Gastroesophageal sphincter (tissue), 4 donors: ENCODE results near the gene KAZN. TPM values are rescaled to one million over a fixed set of nuclear protein-coding genes. Genes with fewer than 3 reads are reported as not detected.

Experiments used
- ATAC-seq: fragments of 150-250 bp; one replicate; pipeline ENCODE4 v1.9.1; 2016; ENCODE audit warnings: mild to moderate bottlenecking, moderate library complexity
- H3K27ac ChIP-seq, 4 donors: fragments of 200-600 bp; sonication (generic) in 3 of 4; 1 replicate in 3 of 4; 2 replicates in 1 of 4; pipeline ENCODE4 v1.5.1; 2016 to 2019
- H3K27me3 ChIP-seq: fragments of 200-600 bp; sonication (generic); one replicate; pipeline ENCODE4 v1.5.1; 2019
- H3K36me3 ChIP-seq, 2 donors: fragments of 200-600 bp; sonication (generic); one replicate each; pipeline ENCODE4 v1.5.1; 2019; ENCODE audit warnings: control low read depth in 1 of 2
- H3K4me1 ChIP-seq, 3 donors: fragments of 200-600 bp; sonication (generic); 1 replicate in 2 of 3; 2 replicates in 1 of 3; pipeline ENCODE4 v1.5.1; 2016 to 2019; ENCODE audit warnings: control low read depth in 2 of 3
- H3K4me3 ChIP-seq, 2 donors: fragments of 200-600 bp; sonication (generic); one replicate each; pipeline ENCODE4 v1.5.1; 2019; ENCODE audit warnings: mild to moderate bottlenecking in 1 of 2, moderate library complexity in 1 of 2
- H3K9me3 ChIP-seq, 3 donors: fragments of 200-600 bp; sonication (generic); one replicate each; pipeline ENCODE4 v1.5.1; 2017 to 2019; ENCODE audit warnings: control low read depth in 2 of 3
- CTCF ChIP-seq, 4 experiments: fragments of 200-600 bp in 2 of 4; fragments of 450-650 bp in 2 of 4; sonication (generic) in 1 of 4; IDR thresholded peaks; one replicate each; pipeline ENCODE4 v1.5.1; 2017 to 2019; ENCODE audit warnings: antibody characterized with exemption in 4 of 4, mild to moderate bottlenecking in 2 of 4, moderate library complexity in 2 of 4
- EP300 ChIP-seq: sonication (generic); formaldehyde crosslinking; IDR thresholded peaks from one replicate; pipeline ENCODE4 v1.6.1; 2017; ENCODE audit warnings: antibody characterized with exemption, mild to moderate bottlenecking
- POLR2A ChIP-seq, 2 donors: fragments of 450-650 bp; IDR thresholded peaks; one replicate each; pipeline ENCODE4 v1.6.1; 2017; ENCODE audit warnings: antibody characterized with exemption in 2 of 2, mild to moderate bottlenecking in 2 of 2, moderate library complexity in 1 of 2
- POLR2AphosphoS5 ChIP-seq: sonication (generic); formaldehyde crosslinking; IDR thresholded peaks from one replicate; pipeline ENCODE4 v1.6.1; 2017; ENCODE audit warnings: antibody characterized with exemption
- WGBS, 2 donors: methylation state at CpG; one replicate each; pipeline ENCODE4 v1.1.5; 2018; ENCODE audit warnings: low coverage in 1 of 2; 5-methylcytosine and 5-hydroxymethylcytosine counted together
- total RNA-seq, 4 donors: library from RNA; depleted of rRNA; stranded (reverse); fragments of >200 nt; gene quantifications; one replicate each; pipeline ENCODE4 v1.1.0, GENCODE V29; 2016

Gene KAZN
- total RNA-seq, 4 donors from 2014 or later, result 6.5 to 16.6 (median 11.5) TPM

GRCh38 chr1:15057834-15058233 is 459.3 kb downstream of the KAZN start:
- Histone ChIP-seq H3K27ac (no peak overlapping the region), H3K4me3 (no peak overlapping the region), H3K4me1 (no peaks in the 10 kb centered on the region), H3K36me3 (peaks cover 0 to 51% of the 10 kb centered on the region in 2 donors), H3K9me3 (peaks cover 0 to 9% (median 0%) of the 10 kb centered on the region in 3 donors), H3K27me3 (no peaks in the 10 kb centered on the region)
- no peak for ATAC-seq
- WGBS, 2 donors, result 94 to 100% methylated on average over 2 to 3 of the region's 5 CpGs
- TF ChIP-seq CTCF (IDR thresholded peaks at IDR 0.05) (no peak), POLR2A (IDR thresholded peaks at IDR 0.05) (no peak), POLR2AphosphoS5 (no peak), EP300 (no peak)

DNA sequence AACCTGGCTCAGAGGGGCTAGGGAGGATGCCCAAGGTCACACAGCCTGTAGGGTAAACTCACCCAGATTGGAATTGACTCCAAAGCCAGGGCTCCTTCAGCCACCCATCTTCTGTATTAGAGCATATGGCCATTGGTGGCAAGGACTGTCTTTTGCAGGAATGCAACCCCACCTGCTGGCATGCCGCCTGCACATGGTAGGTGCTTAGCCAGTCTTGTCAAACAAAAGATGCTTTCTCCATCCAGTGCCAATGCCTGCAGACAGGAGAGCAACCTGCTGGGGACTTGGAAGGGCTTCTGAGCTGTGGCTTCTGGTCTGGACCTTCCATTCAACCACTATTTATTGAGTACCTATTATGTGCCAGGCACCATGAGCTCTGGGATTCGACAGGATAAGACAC is 459.8 kb downstream of the KAZN start:
- H3K27ac ChIP-seq, result no peak overlapping the region
- WGBS, 2 donors, result 83% methylated on average over 1 of the region's 2 CpGs; no CpG with 5 or more reads in 1 of the 2 donors
- H3K4me3 ChIP-seq, result no peak overlapping the region
- peaks cover 0 to 9% (median 0%) of the 10 kb centered on the region in 3 donors for H3K9me3 ChIP-seq
- H3K4me1 ChIP-seq, result no peaks in the 10 kb centered on the region
- no peak for TF ChIP-seq EP300
- no peak for TF ChIP-seq POLR2A (IDR thresholded peaks at IDR 0.05)
- TF ChIP-seq CTCF (IDR thresholded peaks at IDR 0.05), result no peak
- no peak for TF ChIP-seq POLR2AphosphoS5
- H3K27me3 ChIP-seq, result no peaks in the 10 kb centered on the region
- ATAC-seq, result no peak
- peaks cover 0 to 55% of the 10 kb centered on the region in 2 donors for H3K36me3 ChIP-seq

DNA sequence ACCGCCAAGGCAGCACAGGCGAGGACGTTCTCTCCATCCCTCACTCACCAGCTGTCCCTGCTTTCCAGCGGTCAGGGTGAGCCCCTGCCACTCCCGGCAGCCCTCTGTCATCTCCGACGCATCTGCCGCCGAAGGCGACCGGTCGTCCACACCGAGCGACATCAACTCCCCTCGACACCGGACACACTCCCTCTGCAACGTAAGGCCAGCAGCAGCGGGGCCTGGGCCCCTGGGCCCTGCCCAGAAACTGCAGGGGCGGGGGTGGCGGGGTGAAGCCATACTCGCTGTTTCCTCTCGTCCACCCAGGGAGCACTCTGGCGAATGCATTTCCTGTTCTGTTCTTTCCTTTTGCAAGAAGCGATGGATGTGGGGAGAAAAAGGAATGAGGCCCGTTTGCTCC is 461.6 kb downstream of the KAZN start:
- no peak for TF ChIP-seq EP300
- TF ChIP-seq CTCF (IDR thresholded peaks at IDR 0.05), result no peak
- no peak for TF ChIP-seq POLR2AphosphoS5
- TF ChIP-seq POLR2A (IDR thresholded peaks at IDR 0.05), result no peak
- ATAC-seq, result no peak
- Histone ChIP-seq H3K27ac (no peak overlapping the region), H3K36me3 (peaks cover 0 to 69% of the 10 kb centered on the region in 2 donors), H3K4me3 (no peak overlapping the region), H3K9me3 (peaks cover 0 to 9% (median 0%) of the 10 kb centered on the region in 3 donors), H3K4me1 (no peaks in the 10 kb centered on the region), H3K27me3 (no peaks in the 10 kb centered on the region)
- WGBS, 2 donors, result 87% methylated on average over 9 of the region's 25 CpGs; no CpG with 5 or more reads in 1 of the 2 donors

- TF ChIP-seq CTCF (IDR thresholded peaks at IDR 0.05) (peak in 1 of 4 experiments; percentile 20), EP300 (no peak)
- H3K36me3 ChIP-seq, result peaks cover 0 to 71% of the 10 kb centered on the region in 2 donors
- H3K9me3 ChIP-seq, result peaks cover 0 to 9% (median 0%) of the 10 kb centered on the region in 3 donors
- no peaks in the 10 kb centered on the region for H3K4me1 ChIP-seq
- no peak overlapping the region for H3K4me3 ChIP-seq
- H3K27ac ChIP-seq, result no peak overlapping the region
- no peaks in the 10 kb centered on the region for H3K27me3 ChIP-seq
- WGBS, 2 donors, result 83 to 87% methylated on average over 4 of the region's 6 CpGs
- no peak for ATAC-seq
These were observed 464.1 kb downstream of the KAZN start for GRCh38 chr1:15062479-15063099.

DNA sequence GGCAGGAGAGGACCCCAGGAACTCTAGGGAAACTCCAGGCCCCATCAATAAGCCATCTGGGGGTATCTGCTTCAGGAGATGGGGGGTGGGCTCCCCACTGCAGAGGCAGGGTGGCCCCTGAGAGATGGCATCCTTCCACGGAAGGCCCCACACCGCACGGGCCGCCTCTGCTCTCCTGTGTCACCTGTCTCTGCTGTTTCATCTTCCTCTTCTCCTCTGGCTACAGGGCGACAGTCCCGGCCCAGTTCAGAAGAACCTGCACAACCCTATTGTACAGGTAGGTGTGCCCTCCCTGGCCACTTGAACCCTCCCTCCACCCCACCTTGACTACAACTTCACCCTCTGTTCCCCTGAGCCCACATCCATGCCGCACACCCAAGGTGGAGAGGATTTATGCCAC is 464.9 kb downstream of the KAZN start:
- Histone ChIP-seq H3K4me3 (no peak overlapping the region), H3K4me1 (no peaks in the 10 kb centered on the region), H3K27ac (no peak overlapping the region), H3K9me3 (peaks cover 0 to 9% (median 0%) of the 10 kb centered on the region in 3 donors), H3K36me3 (peaks cover 0 to 63% of the 10 kb centered on the region in 2 donors), H3K27me3 (no peaks in the 10 kb centered on the region)
- no peak for ATAC-seq
- TF ChIP-seq CTCF (IDR thresholded peaks at IDR 0.05), result no peak
- TF ChIP-seq EP300, result no peak
- TF ChIP-seq POLR2A (IDR thresholded peaks at IDR 0.05), result no peak
- TF ChIP-seq POLR2AphosphoS5, result no peak
- 96% methylated on average over 5 of the region's 7 CpGs; no CpG with 5 or more reads in 1 of the 2 donors for WGBS, 2 donors
